Adipocyte (in vitro differentiated cells): ENCODE results near the gene HOXA7.

ENCODE experiments used
- DNase-seq: peaks from one replicate; pipeline ENCODE4 v3.0.0-alpha.2; 2015; ENCODE audit warnings: low read depth
- H3K27me3 ChIP-seq: replicated peaks from 2 replicates; pipeline ENCODE4 v1.7.0; 2013; ENCODE audit warnings: mild to moderate bottlenecking, low read length, moderate library complexity; ENCODE audit not compliant: control insufficient read depth, insufficient read depth
- H3K36me3 ChIP-seq: 2 replicates; pipeline ENCODE4 v1.7.0; 2013; ENCODE audit warnings: low read length, mild to moderate bottlenecking, moderate library complexity; ENCODE audit not compliant: control insufficient read depth, insufficient read depth, severe bottlenecking
- H3K4me1 ChIP-seq: 2 replicates; pipeline ENCODE4 v1.7.0; 2013; ENCODE audit warnings: mild to moderate bottlenecking, low read length, moderate library complexity; ENCODE audit not compliant: control insufficient read depth, insufficient read depth
- H3K4me3 ChIP-seq: 2 replicates; pipeline ENCODE4 v1.7.0; 2013; ENCODE audit warnings: mild to moderate bottlenecking, low read length, moderate library complexity
- H3K9ac ChIP-seq: 2 replicates; pipeline ENCODE4 v1.7.0; 2013; ENCODE audit warnings: mild to moderate bottlenecking, low read length, moderate library complexity
- H3K9me3 ChIP-seq: 2 replicates; pipeline ENCODE4 v1.7.0; 2013; ENCODE audit warnings: mild to moderate bottlenecking, low read length, moderate library complexity; ENCODE audit not compliant: control insufficient read depth

HOXA7 gene

GRCh38 chr7:27185013-27185853 is 28.8 kb upstream of the HOXA7 start, which contains the start of gene HOXA11:
Gene HOXA11, minus strand, starts transcription at chr7:27185232. Its CDS starts 88 bp downstream, at chr7:27185144.
- Histone ChIP-seq H3K4me3 (peak within 1 kb of the TSS; percentile 89), H3K4me1 (peaks cover 35% of the 10 kb centered on the region), H3K9ac (peak within 1 kb of the TSS; percentile 93), H3K27me3 (no peaks in the 10 kb centered on the region), H3K36me3 (no peaks in the 10 kb centered on the region), H3K9me3 (no peaks in the 10 kb centered on the region)
- DNase-seq: no peak

DNA sequence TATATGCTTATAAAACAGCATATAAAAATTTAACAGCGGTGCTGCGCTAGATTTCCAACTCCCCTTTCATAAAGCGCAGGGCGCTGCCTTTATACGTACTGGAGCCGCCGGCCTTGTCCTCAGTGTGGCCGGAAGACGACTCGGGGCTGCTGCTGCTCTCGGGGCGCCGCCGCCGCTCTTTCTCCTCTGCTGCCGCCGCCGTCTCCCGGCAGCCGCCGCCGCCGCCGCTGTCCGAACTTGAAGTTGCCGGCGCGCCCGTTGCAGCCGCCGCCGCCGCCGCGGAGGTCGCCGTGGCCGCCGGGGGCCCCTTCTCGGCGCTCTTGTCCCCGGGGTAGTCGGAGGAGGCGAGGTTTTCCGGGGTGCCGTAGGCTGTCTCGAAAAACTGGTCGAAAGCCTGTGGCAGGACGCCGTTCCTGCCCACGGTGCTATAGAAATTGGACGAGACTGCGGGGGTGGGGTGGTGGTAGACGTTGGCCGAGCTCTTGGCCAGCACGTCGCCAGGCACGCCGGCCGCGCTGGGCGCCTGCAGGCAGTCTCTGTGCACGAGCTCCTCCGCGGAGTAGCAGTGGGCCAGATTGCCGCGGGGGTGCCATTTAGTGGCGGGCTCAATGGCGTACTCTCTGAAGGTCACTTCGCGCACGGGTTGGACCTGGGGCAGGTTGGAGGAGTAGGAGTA is 28.0 kb upstream of the HOXA7 start:
- peak overlapping the region; percentile 93 for H3K9ac ChIP-seq
- DNase-seq: peak; percentile 47
- H3K36me3 ChIP-seq: no peaks in the 10 kb centered on the region
- H3K27me3 ChIP-seq: no peaks in the 10 kb centered on the region
- H3K4me3 ChIP-seq: peak overlapping the region; percentile 89
- H3K9me3 ChIP-seq: no peaks in the 10 kb centered on the region
- H3K4me1 ChIP-seq: peaks cover 37% of the 10 kb centered on the region

- H3K4me1 ChIP-seq: peaks cover 42% of the 10 kb centered on the region
- H3K9ac ChIP-seq: peak overlapping the region; percentile 93
- DNase-seq: no peak
- no peaks in the 10 kb centered on the region for H3K9me3 ChIP-seq
- H3K4me3 ChIP-seq: peak overlapping the region; percentile 89
- H3K27me3 ChIP-seq: no peaks in the 10 kb centered on the region
- H3K36me3 ChIP-seq: no peaks in the 10 kb centered on the region
These were observed 27.3 kb upstream of the HOXA7 start for GRCh38 chr7:27183682-27184336.

GRCh38 chr7:27182861-27183681 is 26.6 kb upstream of the HOXA7 start:
- Histone ChIP-seq H3K36me3 (no peaks in the 10 kb centered on the region), H3K9me3 (no peaks in the 10 kb centered on the region), H3K4me1 (peaks cover 47% of the 10 kb centered on the region), H3K27me3 (no peaks in the 10 kb centered on the region), H3K4me3 (peak overlapping the region; percentile 89), H3K9ac (peak overlapping the region; percentile 93)
- no peak for DNase-seq

- Histone ChIP-seq H3K36me3 (no peaks in the 10 kb centered on the region), H3K4me1 (peaks cover 54% of the 10 kb centered on the region), H3K27me3 (no peaks in the 10 kb centered on the region), H3K4me3 (peak overlapping the region; percentile 89), H3K9ac (peak overlapping the region; percentile 93), H3K9me3 (no peaks in the 10 kb centered on the region)
- no peak for DNase-seq
These were observed 25.9 kb upstream of the HOXA7 start for GRCh38 chr7:27182285-27182841.

- no peak for DNase-seq
- peaks cover 59% of the 10 kb centered on the region for H3K4me1 ChIP-seq
- no peaks in the 10 kb centered on the region for H3K9me3 ChIP-seq
- no peak overlapping the region for H3K4me3 ChIP-seq
- no peak overlapping the region for H3K9ac ChIP-seq
- H3K27me3 ChIP-seq: no peaks in the 10 kb centered on the region
- no peaks in the 10 kb centered on the region for H3K36me3 ChIP-seq
These were observed 25.4 kb upstream of the HOXA7 start for GRCh38 chr7:27181795-27182275.

- Histone ChIP-seq H3K27me3 (no peaks in the 10 kb centered on the region), H3K36me3 (no peaks in the 10 kb centered on the region), H3K9ac (peak overlapping the region; percentile 93), H3K4me3 (peak overlapping the region; percentile 80), H3K9me3 (no peaks in the 10 kb centered on the region), H3K4me1 (peaks cover 70% of the 10 kb centered on the region)
- DNase-seq: no peak
These were observed 24.3 kb upstream of the HOXA7 start for GRCh38 chr7:27180431-27181420.

GRCh38 chr7:27179503-27180430 is 23.3 kb upstream of the HOXA7 start:
- Histone ChIP-seq H3K4me3 (peak overlapping the region; percentile 80), H3K27me3 (no peaks in the 10 kb centered on the region)
- DNase-seq: peak; percentile 70

DNA sequence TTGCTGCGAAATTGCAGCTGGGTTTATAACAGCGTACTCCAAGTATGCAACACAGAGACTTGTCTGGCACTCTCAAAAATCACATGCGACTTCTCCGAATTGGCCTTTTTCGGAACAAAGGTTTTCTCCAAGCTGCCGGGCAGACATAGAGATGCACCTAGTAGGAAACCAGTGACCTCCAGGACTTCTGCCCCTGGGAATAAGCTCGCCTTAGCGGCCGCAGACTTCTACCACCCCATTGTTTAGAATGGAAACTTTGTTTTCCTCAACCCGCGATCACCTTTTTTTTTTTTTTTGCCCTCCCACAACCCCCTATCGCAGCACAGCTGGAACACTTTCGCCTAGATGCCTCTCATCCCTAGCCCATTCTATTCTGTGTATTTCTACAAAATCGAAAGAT is 22.6 kb upstream of the HOXA7 start:
- Histone ChIP-seq H3K27me3 (no peaks in the 10 kb centered on the region), H3K9ac (peak overlapping the region; percentile 93), H3K9me3 (no peaks in the 10 kb centered on the region), H3K4me1 (peaks cover 78% of the 10 kb centered on the region), H3K36me3 (no peaks in the 10 kb centered on the region), H3K4me3 (peak overlapping the region; percentile 80)
- DNase-seq: no peak

More at GRCh38 chr7:27179503-27180430, 23.3 kb upstream of the HOXA7 start:
- H3K9ac ChIP-seq: peak overlapping the region; percentile 93
- H3K4me1 ChIP-seq: peaks cover 75% of the 10 kb centered on the region
- H3K9me3 ChIP-seq: no peaks in the 10 kb centered on the region
- no peaks in the 10 kb centered on the region for H3K36me3 ChIP-seq
